ENCODE results near the gene SMAD2.

- TF ChIP-seq MAFK (IDR thresholded peaks at IDR 0.05; ENCODE audit: low read length) (no peak), RAD51 (IDR thresholded peaks at IDR 0.05; ENCODE audit: borderline replicate concordance, low read depth) (no peak), ZMIZ1 (IDR thresholded peaks at IDR 0.05; ENCODE audit: low read depth in 2 of 2, low read length in 2 of 2) (no peak), MAFF (IDR thresholded peaks at IDR 0.05; ENCODE audit: low read length) (no peak), SMAD3 (CRISPR knock-in tag; conservative IDR thresholded peaks at IDR 0.05) (no peak), RBBP5 (IDR thresholded peaks at IDR 0.05; ENCODE audit: borderline replicate concordance, insufficient read depth, low read length, poor library complexity, severe bottlenecking) (no peak), YY1 (IDR thresholded peaks at IDR 0.05; ENCODE audit: borderline replicate concordance in 1 of 3, control insufficient read depth in 1 of 3, extremely low read depth in 1 of 3, insufficient read depth in 3 of 3, insufficient read length in 1 of 3, insufficient replicate concordance in 2 of 3, low read depth in 1 of 3, low read length in 2 of 3) (no peak), MLX (CRISPR knock-in tag; conservative IDR thresholded peaks at IDR 0.05) (no peak), KDM5B (IDR thresholded peaks at IDR 0.05; ENCODE audit: insufficient replicate concordance, low read depth, low read length) (no peak), ZBTB17 (CRISPR knock-in tag; IDR thresholded peaks at IDR 0.05) (no peak), ZNF311 (CRISPR knock-in tag; IDR thresholded peaks at IDR 0.05) (no peak), DPF2 (IDR thresholded peaks at IDR 0.05) (no peak), RFX5 (IDR thresholded peaks at IDR 0.05; ENCODE audit: low read depth, low read length) (no peak), SMARCC2 (IDR thresholded peaks at IDR 0.05; ENCODE audit: low read depth) (no peak)
Measured at GRCh38 chr18:47881752-47882455, 48.6 kb downstream of the SMAD2 start.
